Measurements from ENCODE around the gene ZMYND8.
"Not testable (repeated sequence)": the region's sequence is repeated elsewhere in the genome, so short reads cannot be mapped to it uniquely, and the experiment has no call there.

Gene ZMYND8

GRCh38 chr20:47265214-47265613 lies 91.3 kb downstream of the ZMYND8 start:
- DNase-seq (ENCODE audit: low read depth), result no peak

GRCh38 chr20:47264137-47264769 lies 92.2 kb downstream of the ZMYND8 start:
- not testable (repeated sequence) for DNase-seq (ENCODE audit: low read depth)

GRCh38 chr20:47263465-47264084 lies 92.9 kb downstream of the ZMYND8 start:
- DNase-seq (ENCODE audit: low read depth), result no peak

- DNase-seq (ENCODE audit: low read depth), result no peak
Observed at GRCh38 chr20:47263080-47263464, 93.4 kb downstream of the ZMYND8 start.

- no peak for DNase-seq (ENCODE audit: low read depth)
Observed at GRCh38 chr20:47262365-47263013, 94.0 kb downstream of the ZMYND8 start.

- DNase-seq (ENCODE audit: low read depth), result no peak
Observed at GRCh38 chr20:47262008-47262364, 94.5 kb downstream of the ZMYND8 start.

- DNase-seq (ENCODE audit: low read depth), result not testable (repeated sequence)
Observed at GRCh38 chr20:47261161-47261774, 95.2 kb downstream of the ZMYND8 start.

GRCh38 chr20:47260540-47261126 lies 95.9 kb downstream of the ZMYND8 start:
- not testable (repeated sequence) for DNase-seq (ENCODE audit: low read depth)

- DNase-seq (ENCODE audit: low read depth), result no peak
Observed at GRCh38 chr20:47258745-47259695, 97.5 kb downstream of the ZMYND8 start.

- no peak for DNase-seq (ENCODE audit: low read depth)
Observed at GRCh38 chr20:47257771-47258170, 98.7 kb downstream of the ZMYND8 start.

GRCh38 chr20:47257256-47257655 lies 99.2 kb downstream of the ZMYND8 start:
- DNase-seq (ENCODE audit: low read depth), result no peak

- no peak for DNase-seq (ENCODE audit: low read depth)
Observed at GRCh38 chr20:47256668-47257236, 99.7 kb downstream of the ZMYND8 start.

GRCh38 chr20:47253872-47254271 lies 102.6 kb downstream of the ZMYND8 start:
- no peak for DNase-seq (ENCODE audit: low read depth)

GRCh38 chr20:47252879-47253307 lies 103.6 kb downstream of the ZMYND8 start:
- no peak for DNase-seq (ENCODE audit: low read depth)

GRCh38 chr20:47251154-47252020 lies 105.1 kb downstream of the ZMYND8 start:
- DNase-seq (ENCODE audit: low read depth), result no peak

- DNase-seq (ENCODE audit: low read depth), result no peak
Observed at GRCh38 chr20:47250360-47250759, 106.1 kb downstream of the ZMYND8 start.

- no peak for DNase-seq (ENCODE audit: low read depth)
Observed at GRCh38 chr20:47249913-47250312, 106.6 kb downstream of the ZMYND8 start.

GRCh38 chr20:47248448-47248966 lies 108.0 kb downstream of the ZMYND8 start:
- DNase-seq (ENCODE audit: low read depth), result no peak

- DNase-seq (ENCODE audit: low read depth), result no peak
Observed at GRCh38 chr20:47247972-47248371, 108.5 kb downstream of the ZMYND8 start.

Measured in activated T-helper 9 cell treated with anti-CD3 and anti-CD28 coated beads, Interleukin-2, amount 50 U/mL, for 16 hours (primary cell).